GM19372 (cell line): ENCODE results near the gene POLR1E.
"Not testable (repeated sequence)": the region's sequence is repeated elsewhere in the genome, so short reads cannot be mapped to it uniquely, and the experiment has no call there.

ENCODE experiments used
- ATAC-seq: cut with Tn5 transposase; IDR thresholded peaks from one replicate; pipeline ENCODE4 v1.9.1; 2021; ENCODE audit warnings: mild to moderate bottlenecking, low read depth, moderate library complexity; ENCODE audit not compliant: unreplicated experiment

The POLR1E gene

GRCh38 chr9:37499297-37499696 lies 13.5 kb downstream of the POLR1E start:
- no peak for ATAC-seq

GRCh38 chr9:37501957-37502596 lies 16.3 kb downstream of the POLR1E start:
- ATAC-seq: no peak

- no peak for ATAC-seq
Observed at GRCh38 chr9:37503736-37504135, 18.0 kb downstream of the POLR1E start.

- ATAC-seq: no peak
Observed at GRCh38 chr9:37504605-37505004, 18.9 kb downstream of the POLR1E start.

- no peak for ATAC-seq
Observed at GRCh38 chr9:37507566-37508134, 21.9 kb downstream of the POLR1E start.

GRCh38 chr9:37508135-37508833 lies 22.5 kb downstream of the POLR1E start:
- no peak for ATAC-seq

- ATAC-seq: no peak
Observed at GRCh38 chr9:37508834-37509206, 23.1 kb downstream of the POLR1E start.

- ATAC-seq: no peak
Observed at GRCh38 chr9:37509536-37509935, 23.8 kb downstream of the POLR1E start.

- not testable (repeated sequence) for ATAC-seq
Observed at GRCh38 chr9:37510053-37510452, 24.3 kb downstream of the POLR1E start.

- ATAC-seq: no peak
Observed at GRCh38 chr9:37511016-37512010, 25.6 kb downstream of the POLR1E start.

GRCh38 chr9:37512437-37512836 lies 26.7 kb downstream of the POLR1E start:
- ATAC-seq: no peak

- not testable (repeated sequence) for ATAC-seq
Observed at GRCh38 chr9:37514415-37514814, 28.7 kb downstream of the POLR1E start.

GRCh38 chr9:37514999-37515398 lies 29.3 kb downstream of the POLR1E start:
- no peak for ATAC-seq

- ATAC-seq: no peak
Observed at GRCh38 chr9:37515620-37516258, 30.0 kb downstream of the POLR1E start.

GRCh38 chr9:37517923-37518322 lies 32.2 kb downstream of the POLR1E start:
- no peak for ATAC-seq

- no peak for ATAC-seq
Observed at GRCh38 chr9:37520641-37521040, 34.9 kb downstream of the POLR1E start.

- ATAC-seq: no peak
Observed at GRCh38 chr9:37521111-37521510, 35.4 kb downstream of the POLR1E start.

- no peak for ATAC-seq
Observed at GRCh38 chr9:37522971-37523370, 37.2 kb downstream of the POLR1E start.

- ATAC-seq: no peak
Observed at GRCh38 chr9:37523916-37524315, 38.2 kb downstream of the POLR1E start.
